Stimulated activated CD8-positive, alpha-beta memory T cell treated with anti-CD3 and anti-CD28 coated beads, Interleukin-12 subunit alpha, Interleukin-12 subunit beta, amount 100 ng/mL, for 1 hour (primary cell): ENCODE measurements around the gene KLHL6.
"Not testable (repeated sequence)": the region's sequence is repeated elsewhere in the genome, so short reads cannot be mapped to it uniquely, and the experiment has no call there.

Experiments
- DNase-seq: peaks from one replicate; pipeline ENCODE4 v3.0.0-alpha.2; 2020; ENCODE audit warnings: low read depth

KLHL6 gene

GRCh38 chr3:183529185-183529584, 26.3 kb downstream of the KLHL6 start:
- no peak for DNase-seq

DNA sequence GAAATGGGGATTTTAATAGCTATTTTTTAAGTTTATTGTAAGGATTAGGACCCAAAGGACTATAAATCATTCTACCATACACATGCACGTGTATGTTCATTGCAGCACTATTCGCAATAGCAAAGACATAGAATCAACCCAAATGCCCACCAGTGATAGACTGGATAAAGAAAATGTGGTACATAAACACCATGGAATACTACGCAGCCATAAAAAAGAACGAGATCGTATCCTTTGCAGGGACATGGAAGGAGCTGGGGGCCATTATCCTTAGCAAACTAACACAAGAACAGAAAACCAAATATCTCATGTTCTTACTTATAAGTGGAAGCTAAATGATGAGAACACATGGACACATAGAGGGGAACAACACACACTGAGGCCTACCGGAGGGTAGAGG, 26.7 kb downstream of the KLHL6 start:
- DNase-seq = not testable (repeated sequence)

GRCh38 chr3:183527428-183528379, 27.8 kb downstream of the KLHL6 start:
- no peak for DNase-seq

DNA sequence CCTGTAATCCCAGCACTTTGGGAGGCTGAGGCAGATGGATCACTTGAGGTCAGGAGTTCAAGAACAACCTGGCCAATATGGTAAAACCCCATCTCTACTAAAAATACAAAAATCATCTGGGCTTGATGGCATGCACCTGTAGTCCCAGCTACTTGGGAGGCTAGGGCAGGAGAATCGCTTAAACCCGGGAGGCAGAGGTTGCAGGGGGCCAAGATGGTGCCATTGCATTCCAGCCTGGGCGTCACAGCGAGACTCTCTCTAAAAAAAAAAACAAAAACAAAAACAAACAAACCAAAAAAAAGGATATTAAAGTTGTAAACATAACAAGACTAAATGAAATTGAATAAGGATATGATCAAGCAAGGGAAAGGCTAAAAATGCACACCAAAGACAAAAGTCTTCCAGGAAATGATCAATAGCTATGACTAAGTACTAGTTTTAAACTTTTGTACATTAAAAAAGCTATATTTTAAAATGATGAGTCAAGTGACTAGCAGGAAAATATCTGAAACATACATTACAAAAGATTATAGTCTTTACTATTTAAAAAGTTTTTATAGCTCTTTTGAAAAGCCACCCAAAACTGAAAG, 28.6 kb downstream of the KLHL6 start:
- no peak for DNase-seq

DNA sequence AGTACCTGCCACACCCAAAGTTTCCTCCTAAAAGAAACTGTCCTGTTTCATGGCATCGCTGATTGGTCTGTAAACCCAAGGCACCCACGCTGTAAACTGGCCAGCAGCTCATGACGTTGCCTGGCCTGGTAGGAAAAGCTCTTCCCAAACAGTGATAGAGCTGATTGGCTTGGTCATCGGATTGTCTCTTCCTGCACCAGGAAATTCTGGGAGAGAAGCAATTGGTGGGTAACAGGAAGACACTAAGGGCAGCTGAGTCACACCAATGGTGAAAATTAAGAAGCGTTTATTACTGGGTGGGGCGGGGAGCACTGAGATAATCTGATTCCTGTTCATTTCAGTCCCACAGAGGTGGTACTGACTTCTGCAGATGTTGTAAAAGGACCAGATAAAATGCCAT, 31.0 kb downstream of the KLHL6 start:
- DNase-seq = no peak

DNA sequence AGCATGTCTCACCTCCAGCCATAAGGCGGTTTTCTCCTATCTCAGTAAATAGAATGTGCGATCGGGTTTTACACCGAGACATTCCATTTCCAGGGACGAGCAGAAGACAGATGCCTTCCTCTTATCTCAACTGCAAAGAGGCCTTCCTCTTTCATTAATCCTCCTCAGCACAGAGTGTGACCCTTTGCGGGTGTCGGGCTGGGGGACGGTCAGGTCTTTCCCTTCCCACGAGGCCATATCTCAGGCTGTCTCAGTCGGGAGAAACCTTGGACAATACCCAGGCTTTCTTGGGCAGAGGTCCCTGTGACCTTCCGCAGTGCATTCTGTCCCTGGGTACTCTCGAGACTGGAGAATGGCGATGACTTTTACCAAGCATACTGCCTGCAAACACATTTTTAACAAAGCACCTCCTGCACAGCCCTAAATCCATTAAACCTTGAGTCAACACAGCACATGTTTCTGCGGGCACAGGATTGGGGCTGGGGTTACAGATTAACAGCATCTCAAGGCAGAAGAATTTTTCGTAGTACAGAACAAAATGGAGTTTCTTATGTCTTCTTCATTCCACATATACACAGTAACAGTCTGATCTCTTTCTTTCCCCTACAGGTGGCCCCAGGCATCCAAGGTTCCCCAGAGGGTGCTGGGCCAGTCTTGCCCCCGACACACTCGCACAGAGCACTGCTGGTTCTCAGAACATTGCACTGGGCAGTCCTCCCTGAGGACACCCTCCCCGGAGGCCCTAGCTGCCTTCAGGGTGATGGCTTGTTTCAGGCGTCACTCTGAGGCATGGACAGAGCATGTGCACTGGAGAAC, 34.6 kb downstream of the KLHL6 start:
- not testable (repeated sequence) for DNase-seq

GRCh38 chr3:183520295-183520694, 35.2 kb downstream of the KLHL6 start:
- not testable (repeated sequence) for DNase-seq

DNA sequence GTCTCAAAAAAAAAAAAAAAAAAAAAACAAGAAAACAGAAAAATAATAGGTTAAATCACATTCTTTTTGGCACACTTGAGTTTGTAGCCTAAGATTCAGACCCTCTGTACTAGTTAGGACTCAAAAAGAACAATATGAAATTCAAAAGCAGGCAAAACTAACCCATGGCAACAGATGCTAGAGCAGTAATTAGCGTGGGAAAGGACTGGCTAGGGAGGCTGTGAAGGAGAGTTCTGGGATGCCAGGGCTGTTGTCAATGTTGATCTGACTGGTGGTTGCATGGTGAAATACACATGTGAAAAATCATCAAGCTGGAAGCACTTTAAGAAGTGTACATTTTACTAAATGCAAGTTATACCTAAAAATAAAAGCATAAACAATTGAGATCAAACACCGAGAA, 35.6 kb downstream of the KLHL6 start:
- DNase-seq = no peak

- DNase-seq = no peak
Observed at GRCh38 chr3:183518491-183519251, 36.8 kb downstream of the KLHL6 start.

GRCh38 chr3:183517607-183518006, 37.9 kb downstream of the KLHL6 start:
- no peak for DNase-seq

GRCh38 chr3:183515968-183516851, 39.3 kb downstream of the KLHL6 start:
- DNase-seq = peak; percentile 46

DNA sequence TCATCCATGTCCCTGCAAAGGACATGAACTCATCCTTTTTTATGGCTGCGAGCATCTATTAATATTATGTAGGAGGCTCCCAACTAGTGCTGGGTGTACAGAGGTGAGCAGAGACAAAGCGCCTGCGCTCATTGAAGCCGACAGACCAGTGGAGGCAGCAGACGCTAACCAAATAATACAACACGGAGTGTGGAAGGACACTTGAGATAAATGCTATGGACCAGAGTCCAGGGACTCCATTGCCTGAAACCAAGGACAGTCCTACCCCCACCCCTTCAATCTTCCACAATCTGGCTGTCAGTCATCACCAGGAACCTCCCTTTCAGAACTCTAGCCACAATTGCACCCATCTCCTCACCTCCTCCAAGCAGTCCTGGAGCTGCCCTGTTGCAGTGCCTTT, 41.5 kb downstream of the KLHL6 start:
- no peak for DNase-seq

GRCh38 chr3:183513046-183513706, 42.3 kb downstream of the KLHL6 start:
- DNase-seq = peak; percentile 38

GRCh38 chr3:183511286-183512131, 44.0 kb downstream of the KLHL6 start:
- DNase-seq = not testable (repeated sequence)

GRCh38 chr3:183508821-183509220, 46.7 kb downstream of the KLHL6 start:
- DNase-seq = no peak

DNA sequence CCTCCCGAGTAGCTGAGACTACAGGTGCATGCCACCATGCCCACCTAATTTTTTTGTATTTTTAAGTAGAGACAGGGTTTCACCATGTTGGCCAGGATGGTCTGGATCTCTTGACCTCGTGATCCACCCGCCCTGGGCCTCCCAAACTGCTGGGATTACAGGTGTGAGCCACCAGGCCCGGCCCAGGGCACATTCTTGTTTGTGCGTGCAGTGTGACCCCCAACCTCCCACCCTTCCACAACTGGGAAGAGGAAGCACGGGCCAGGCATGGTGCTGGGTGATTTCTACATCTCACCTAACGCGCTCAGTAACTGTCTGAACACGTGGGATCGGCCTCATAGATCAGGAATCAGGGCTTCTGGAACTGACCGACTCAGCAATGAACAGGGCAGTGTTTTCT, 48.0 kb downstream of the KLHL6 start:
- DNase-seq = no peak

GRCh38 chr3:183506674-183507320, 48.7 kb downstream of the KLHL6 start:
- DNase-seq = no peak

- DNase-seq = no peak
Observed at GRCh38 chr3:183504597-183504996, 50.9 kb downstream of the KLHL6 start.

GRCh38 chr3:183503746-183504145, 51.8 kb downstream of the KLHL6 start:
- no peak for DNase-seq
